Activated T-cell treated with anti-CD3 and anti-CD28 coated beads, Interleukin-2, amount 50 U/mL, for 72 hours (primary cell): ENCODE data around the gene CENPB. TPM values are rescaled to one million over a fixed set of nuclear protein-coding genes. Genes with fewer than 3 reads are reported as not detected.
"Not testable (repeated sequence)": the region's sequence is repeated elsewhere in the genome, so short reads cannot be mapped to it uniquely, and the experiment has no call there.

Experiments
- ATAC-seq, 2 donors: fragments of 150-1000 bp; cut with Tn5 transposase; replicated peaks in 1 of 2; 2 replicates each; pipeline ENCODE4 v1.10.0; 2021; ENCODE audit warnings: moderate library complexity in 2 of 2, mild to moderate bottlenecking in 1 of 2
- DNase-seq, 2 donors: peaks; one replicate each; pipeline ENCODE4 v3.0.0; 2021 to 2022; ENCODE audit warnings: mixed read lengths in 1 of 2
- H3K27ac Mint-ChIP-seq: one replicate; pipeline ENCODE4 v1.8.0; 2022; ENCODE audit warnings: mild to moderate bottlenecking, moderate library complexity, mixed read lengths
- H3K27me3 Mint-ChIP-seq: one replicate; pipeline ENCODE4 v1.8.0; 2022; ENCODE audit warnings: low read depth, mixed read lengths
- H3K36me3 Mint-ChIP-seq, 2 donors: one replicate each; pipeline ENCODE4 v1.8.0; 2022; ENCODE audit warnings: mixed read lengths in 2 of 2, mild to moderate bottlenecking in 1 of 2; ENCODE audit not compliant: insufficient read depth in 2 of 2
- H3K4me1 Mint-ChIP-seq: one replicate; pipeline ENCODE4 v1.8.0; 2022; ENCODE audit warnings: low read depth, mixed read lengths
- H3K4me3 Mint-ChIP-seq, 2 donors: one replicate each; pipeline ENCODE4 v1.8.0; 2022; ENCODE audit warnings: mild to moderate bottlenecking in 2 of 2, mixed read lengths in 2 of 2, moderate library complexity in 2 of 2
- H3K9me3 Mint-ChIP-seq, 2 donors: one replicate each; pipeline ENCODE4 v1.8.0; 2022; ENCODE audit warnings: mixed read lengths in 2 of 2
- total RNA-seq, 2 donors: library from RNA; stranded (reverse); gene quantifications; one replicate each; pipeline ENCODE4 v1.2.3, GENCODE V29; 2022

CENPB gene
- total RNA-seq, result 10 to 100 TPM; 30.4 to 31.5 TPM

GRCh38 chr20:3786665-3787323 lies at the start of gene CENPB:
Gene CENPB (minus strand): TSS chr20:3786740. CDS start chr20:3786483, 257 bp downstream.
- no peaks in the 10 kb centered on the region for H3K9me3 Mint-ChIP-seq
- H3K36me3 Mint-ChIP-seq, result peaks cover 2% of the 10 kb centered on the region in 2 donors
- H3K4me1 Mint-ChIP-seq, result peaks cover 54% of the 10 kb centered on the region
- H3K27me3 Mint-ChIP-seq, result no peaks in the 10 kb centered on the region
- DNase-seq (peak; percentile 93 to 97), ATAC-seq (peak; percentile 95)
- peak within 1 kb of the TSS; percentile 43 for H3K27ac Mint-ChIP-seq
- peak within 1 kb of the TSS; percentile 78 to 84 for H3K4me3 Mint-ChIP-seq

- no peaks in the 10 kb centered on the region for H3K9me3 Mint-ChIP-seq
- peaks cover 0 to 2% of the 10 kb centered on the region in 2 donors for H3K36me3 Mint-ChIP-seq
- ATAC-seq, result no peak
- H3K4me3 Mint-ChIP-seq, result no peak overlapping the region
- no peak overlapping the region for H3K27ac Mint-ChIP-seq
- no peaks in the 10 kb centered on the region for H3K27me3 Mint-ChIP-seq
- DNase-seq, result no peak
- peaks cover 10% of the 10 kb centered on the region for H3K4me1 Mint-ChIP-seq
Measured at GRCh38 chr20:3836132-3836531, 49.6 kb upstream of the CENPB start.

- DNase-seq, H3K4me1 Mint-ChIP-seq, ATAC-seq, H3K27ac Mint-ChIP-seq, H3K27me3 Mint-ChIP-seq, H3K4me3 Mint-ChIP-seq, H3K9me3 Mint-ChIP-seq, H3K36me3 Mint-ChIP-seq: not testable (repeated sequence)
Measured at GRCh38 chr20:3829891-3830290, 43.4 kb upstream of the CENPB start.

- DNase-seq, result no peak
- Mint-ChIP-seq H3K27ac (no peak overlapping the region), H3K4me3 (no peak overlapping the region)
Measured at GRCh38 chr20:3828798-3829197, 42.3 kb upstream of the CENPB start.

GRCh38 chr20:3826420-3826819 lies 39.9 kb upstream of the CENPB start:
- peaks cover 6% of the 10 kb centered on the region for H3K4me1 Mint-ChIP-seq
- H3K9me3 Mint-ChIP-seq, result no peaks in the 10 kb centered on the region
- H3K36me3 Mint-ChIP-seq, result no peaks in the 10 kb centered on the region
- no peak for DNase-seq
- no peak overlapping the region for H3K4me3 Mint-ChIP-seq
- H3K27me3 Mint-ChIP-seq, result no peaks in the 10 kb centered on the region
- no peak for ATAC-seq
- no peak overlapping the region for H3K27ac Mint-ChIP-seq

More at GRCh38 chr20:3828798-3829197, 42.3 kb upstream of the CENPB start:
- ATAC-seq, result no peak
- Mint-ChIP-seq H3K4me1 (no peaks in the 10 kb centered on the region), H3K27me3 (no peaks in the 10 kb centered on the region), H3K36me3 (no peaks in the 10 kb centered on the region), H3K9me3 (no peaks in the 10 kb centered on the region)

- no peaks in the 10 kb centered on the region for H3K9me3 Mint-ChIP-seq
- no peaks in the 10 kb centered on the region for H3K36me3 Mint-ChIP-seq
- ATAC-seq, result no peak
Measured at GRCh38 chr20:3825526-3825925, 39.0 kb upstream of the CENPB start.

GRCh38 chr20:3823881-3824280 lies 37.3 kb upstream of the CENPB start:
- Mint-ChIP-seq H3K36me3 (no peaks in the 10 kb centered on the region), H3K4me3 (no peak overlapping the region), H3K27me3 (no peaks in the 10 kb centered on the region), H3K9me3 (no peaks in the 10 kb centered on the region), H3K27ac (no peak overlapping the region), H3K4me1 (peaks cover 25% of the 10 kb centered on the region)
- DNase-seq (no peak), ATAC-seq (no peak)

More at GRCh38 chr20:3825526-3825925, 39.0 kb upstream of the CENPB start:
- no peak for DNase-seq
- H3K4me1 Mint-ChIP-seq, result peaks cover 14% of the 10 kb centered on the region
- no peak overlapping the region for H3K4me3 Mint-ChIP-seq
- H3K27ac Mint-ChIP-seq, result no peak overlapping the region
- no peaks in the 10 kb centered on the region for H3K27me3 Mint-ChIP-seq

- no peaks in the 10 kb centered on the region for H3K36me3 Mint-ChIP-seq
- no peak for DNase-seq
- no peaks in the 10 kb centered on the region for H3K27me3 Mint-ChIP-seq
- H3K4me1 Mint-ChIP-seq, result peaks cover 36% of the 10 kb centered on the region
- H3K27ac Mint-ChIP-seq, result peak overlapping the region; percentile 97
- ATAC-seq, result no peak
- no peaks in the 10 kb centered on the region for H3K9me3 Mint-ChIP-seq
- H3K4me3 Mint-ChIP-seq, result peak overlapping the region; percentile 82 to 93
Measured at GRCh38 chr20:3821996-3822395, 35.5 kb upstream of the CENPB start.

GRCh38 chr20:3820901-3821727 lies 34.6 kb upstream of the CENPB start:
- DNase-seq, result no peak
- peak overlapping the region; percentile 97 for H3K27ac Mint-ChIP-seq
- H3K4me3 Mint-ChIP-seq, result peak overlapping the region; percentile 82 to 93
- H3K4me1 Mint-ChIP-seq, result peaks cover 45% of the 10 kb centered on the region
- H3K27me3 Mint-ChIP-seq, result no peaks in the 10 kb centered on the region
- no peaks in the 10 kb centered on the region for H3K9me3 Mint-ChIP-seq
- no peak for ATAC-seq
- no peaks in the 10 kb centered on the region for H3K36me3 Mint-ChIP-seq

GRCh38 chr20:3820048-3820900 lies 33.7 kb upstream of the CENPB start, which contains the start of gene AP5S1:
Gene AP5S1 (plus strand): TSS chr20:3820547. CDS start chr20:3822118, 1,571 bp downstream.
- peak; percentile 85 to 88 for ATAC-seq
- Mint-ChIP-seq H3K4me3 (peak within 1 kb of the TSS; percentile 82 to 93), H3K4me1 (peaks cover 53% of the 10 kb centered on the region), H3K9me3 (no peaks in the 10 kb centered on the region), H3K27ac (peak within 1 kb of the TSS; percentile 97), H3K36me3 (no peaks in the 10 kb centered on the region), H3K27me3 (no peaks in the 10 kb centered on the region)
- peak; percentile 95 to 96 for DNase-seq

- no peaks in the 10 kb centered on the region for H3K9me3 Mint-ChIP-seq
- peak in 1 of 2 donors; percentile 27 for DNase-seq
Measured at GRCh38 chr20:3819411-3820047, 33.0 kb upstream of the CENPB start.

More at GRCh38 chr20:3819411-3820047, 33.0 kb upstream of the CENPB start:
- Mint-ChIP-seq H3K27me3 (no peaks in the 10 kb centered on the region), H3K27ac (peak overlapping the region; percentile 95), H3K36me3 (no peaks in the 10 kb centered on the region), H3K4me1 (peaks cover 59% of the 10 kb centered on the region), H3K4me3 (peak overlapping the region; percentile 82 to 93)
- ATAC-seq, result no peak
